Kidney epithelial cell (primary cell): ENCODE measurements around the gene MED16. TPM values are rescaled to one million over a fixed set of nuclear protein-coding genes. Genes with fewer than 3 reads are reported as not detected.
"Not testable (repeated sequence)": the region's sequence is repeated elsewhere in the genome, so short reads cannot be mapped to it uniquely, and the experiment has no call there.

Experiments
- DNase-seq: peaks from one replicate; pipeline ENCODE4 v3.0.0-alpha.2; 2010; ENCODE audit warnings: low read depth
- H3K27me3 ChIP-seq: 2 replicates; pipeline ENCODE4 v1.6.0; 2011; ENCODE audit warnings: low read length; ENCODE audit not compliant: control insufficient read depth, insufficient read depth
- H3K36me3 ChIP-seq: 2 replicates; pipeline ENCODE4 v1.5.1; 2011; ENCODE audit warnings: low read length; ENCODE audit not compliant: control insufficient read depth, insufficient read depth
- H3K4me3 ChIP-seq: 2 replicates; pipeline ENCODE4 v1.5.1; 2011; ENCODE audit warnings: low read depth, mild to moderate bottlenecking, control low read depth, low read length
- CTCF ChIP-seq: IDR thresholded peaks from 2 replicates; pipeline ENCODE4 v1.5.1; 2011; ENCODE audit warnings: mild to moderate bottlenecking, moderate library complexity, low read length, control low read depth, inconsistent platforms; ENCODE audit not compliant: insufficient read depth, poor library complexity, severe bottlenecking
- total RNA-seq: library from RNA; depleted of rRNA; stranded (reverse); fragments of >200 nt; gene quantifications from 2 replicates; pipeline ENCODE4 v1.2.3, GENCODE V29; 2015

The MED16 gene
- total RNA-seq, 1 donor from 2014 or later = 40.1 TPM

- Histone ChIP-seq H3K4me3 (no peak overlapping the region), H3K36me3 (no peaks in the 10 kb centered on the region), H3K27me3 (no peaks in the 10 kb centered on the region)
- TF ChIP-seq CTCF = no peak
- DNase-seq = no peak
These were observed 8.4 kb downstream of the MED16 start for GRCh38 chr19:884420-885211.

GRCh38 chr19:883661-884211 is 9.3 kb downstream of the MED16 start:
- Histone ChIP-seq H3K27me3 (no peaks in the 10 kb centered on the region), H3K4me3 (no peak overlapping the region), H3K36me3 (no peaks in the 10 kb centered on the region)
- TF ChIP-seq CTCF = peak; percentile 22
- no peak for DNase-seq

GRCh38 chr19:882871-883497 is 10.0 kb downstream of the MED16 start:
- no peak for TF ChIP-seq CTCF
- Histone ChIP-seq H3K36me3 (no peaks in the 10 kb centered on the region), H3K27me3 (no peaks in the 10 kb centered on the region), H3K4me3 (no peak overlapping the region)
- no peak for DNase-seq

GRCh38 chr19:881385-882071 is 11.5 kb downstream of the MED16 start:
- H3K27me3 ChIP-seq = no peaks in the 10 kb centered on the region
- DNase-seq = no peak
- no peak overlapping the region for H3K4me3 ChIP-seq
- no peaks in the 10 kb centered on the region for H3K36me3 ChIP-seq
- TF ChIP-seq CTCF = no peak

GRCh38 chr19:879711-880438 is 13.1 kb downstream of the MED16 start:
- no peak for TF ChIP-seq CTCF
- Histone ChIP-seq H3K27me3 (no peaks in the 10 kb centered on the region), H3K36me3 (no peaks in the 10 kb centered on the region), H3K4me3 (no peak overlapping the region)
- no peak for DNase-seq

GRCh38 chr19:878751-879561 is 14.0 kb downstream of the MED16 start:
- not testable (repeated sequence) for H3K4me3 ChIP-seq, H3K27me3 ChIP-seq, DNase-seq, H3K36me3 ChIP-seq

GRCh38 chr19:877992-878660 is 14.9 kb downstream of the MED16 start:
- not testable (repeated sequence) for H3K4me3 ChIP-seq, H3K36me3 ChIP-seq, H3K27me3 ChIP-seq, DNase-seq
